Activated T-helper 1 cell treated with Interleukin-2 at 50 U/mL for 16 hours (primary cell): ENCODE data around the gene RAB37.

Source experiments
- DNase-seq: peaks from one replicate; pipeline ENCODE4 v3.0.0-alpha.2; 2020; ENCODE audit warnings: low read depth

Gene RAB37, protein sequence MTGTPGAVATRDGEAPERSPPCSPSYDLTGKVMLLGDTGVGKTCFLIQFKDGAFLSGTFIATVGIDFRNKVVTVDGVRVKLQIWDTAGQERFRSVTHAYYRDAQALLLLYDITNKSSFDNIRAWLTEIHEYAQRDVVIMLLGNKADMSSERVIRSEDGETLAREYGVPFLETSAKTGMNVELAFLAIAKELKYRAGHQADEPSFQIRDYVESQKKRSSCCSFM

DNA sequence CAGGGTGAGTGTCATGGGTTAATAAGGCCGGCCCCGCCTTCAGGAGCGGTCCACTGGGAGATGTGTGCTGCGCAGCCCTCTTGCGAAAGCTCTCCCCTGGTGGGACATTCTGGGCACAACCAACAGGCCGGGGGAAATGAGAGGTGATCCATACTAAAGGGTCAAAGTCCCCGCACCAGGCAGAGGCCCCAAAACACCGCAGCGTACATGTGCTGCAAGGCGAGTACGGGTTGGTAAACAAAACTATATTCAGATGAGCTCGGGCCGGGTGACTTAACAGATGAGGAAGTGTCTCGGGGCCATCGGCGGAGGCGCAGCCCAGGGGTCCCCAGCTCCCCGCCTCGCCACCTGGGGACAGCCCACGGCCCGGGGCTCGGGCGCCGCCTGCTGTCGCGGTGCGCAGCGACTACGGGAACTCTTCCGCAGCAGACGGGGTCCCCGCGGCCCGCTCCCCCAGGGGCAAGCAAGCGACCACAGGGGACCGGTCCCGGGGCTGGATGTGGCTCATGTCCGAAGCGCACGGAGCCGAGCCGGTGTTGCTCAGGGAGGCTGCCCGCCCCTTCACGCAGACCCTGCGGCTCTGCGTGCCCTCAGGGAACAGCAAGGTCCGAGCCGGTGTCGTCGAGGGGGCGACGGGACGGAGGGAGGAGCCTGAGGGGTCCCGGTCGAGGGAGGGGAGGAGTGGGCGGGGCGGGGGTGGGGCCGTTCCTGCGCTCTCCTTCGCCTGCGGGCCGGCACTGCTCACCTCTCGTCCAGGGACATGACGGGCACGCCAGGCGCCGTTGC, at the start of gene RAB37:
Gene RAB37 (plus strand): TSS at position 744 of the 786 bp plus-strand sequence. CDS start 17 bp downstream, at position 761.
- DNase-seq = peak; percentile 31

DNA sequence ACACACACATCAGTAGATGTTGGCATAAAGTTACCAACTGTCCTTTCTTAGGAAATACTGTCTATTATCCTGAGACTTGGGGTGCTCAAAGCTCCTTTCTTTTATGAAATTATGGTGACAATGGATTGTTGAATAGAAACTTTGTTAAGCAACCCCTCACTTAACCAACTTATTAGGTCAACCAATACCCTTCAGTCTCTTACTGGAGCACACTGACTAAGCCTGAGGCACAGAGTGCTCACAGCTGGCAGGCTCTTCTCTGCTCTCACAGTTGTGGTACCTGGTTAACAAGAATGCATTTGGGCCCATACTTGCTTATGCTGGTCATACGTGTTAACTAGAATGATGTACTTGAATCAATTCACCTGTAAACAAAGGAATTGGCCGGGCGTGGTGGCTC, 49.2 kb upstream of the RAB37 start:
- no peak for DNase-seq

DNA sequence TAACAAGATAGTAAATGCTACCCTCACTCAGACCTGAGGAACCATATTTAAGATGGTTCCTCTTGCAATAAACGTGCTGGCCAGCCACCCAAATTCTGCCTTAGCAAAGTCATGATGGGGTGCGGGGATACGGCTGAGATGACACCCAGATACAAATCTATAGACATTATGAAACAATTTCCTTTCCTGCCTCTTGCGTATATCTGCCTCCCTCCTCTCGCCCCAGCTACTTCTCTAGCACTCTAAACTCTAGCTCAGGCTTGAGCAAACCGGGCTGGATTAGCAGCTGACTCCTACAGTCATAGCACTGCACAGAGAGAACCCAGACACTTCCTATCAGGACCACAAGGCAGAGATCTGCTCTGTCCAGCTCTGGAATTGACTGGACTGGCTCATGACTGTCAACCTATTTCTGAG, 46.6 kb upstream of the RAB37 start:
- no peak for DNase-seq

DNA sequence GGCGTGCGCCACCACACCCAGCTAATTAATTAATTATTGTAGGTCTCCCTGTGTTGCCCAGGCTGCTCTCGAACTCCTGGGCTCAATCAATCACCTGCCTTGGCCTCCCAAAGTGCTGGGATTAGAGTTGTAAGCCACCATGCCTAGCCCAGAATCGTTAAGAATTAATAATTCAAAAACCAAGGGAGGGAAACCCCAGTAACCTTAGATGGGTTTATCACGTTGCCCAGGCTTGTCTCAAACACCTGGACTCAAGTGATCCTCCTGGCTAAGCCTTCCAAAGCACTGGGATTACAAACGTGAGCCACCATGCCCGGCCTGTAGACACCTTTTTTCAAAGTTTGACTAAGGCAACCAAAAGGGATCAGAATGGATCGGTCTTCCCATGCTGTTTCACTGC, 45.9 kb upstream of the RAB37 start:
- DNase-seq = no peak

DNA sequence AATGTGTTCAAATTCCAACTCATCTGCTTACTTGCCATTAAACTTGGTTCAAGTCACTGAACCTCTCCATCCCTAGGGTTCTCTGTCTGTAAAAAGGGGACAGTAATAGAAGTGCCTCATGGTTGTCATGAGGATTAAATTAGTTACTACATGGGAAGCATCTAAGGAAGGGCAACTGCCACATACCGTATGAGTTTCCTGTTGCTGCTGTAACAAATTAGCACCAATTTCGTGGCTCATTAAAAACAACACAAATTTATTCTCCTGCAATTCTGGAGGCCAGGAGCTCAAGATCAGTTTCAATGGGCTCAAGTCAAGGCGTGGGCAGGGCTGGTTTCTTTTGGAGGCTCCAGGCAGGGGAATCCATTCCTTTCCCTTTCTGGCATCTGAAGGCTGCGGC, 43.0 kb upstream of the RAB37 start:
- DNase-seq = no peak

DNA sequence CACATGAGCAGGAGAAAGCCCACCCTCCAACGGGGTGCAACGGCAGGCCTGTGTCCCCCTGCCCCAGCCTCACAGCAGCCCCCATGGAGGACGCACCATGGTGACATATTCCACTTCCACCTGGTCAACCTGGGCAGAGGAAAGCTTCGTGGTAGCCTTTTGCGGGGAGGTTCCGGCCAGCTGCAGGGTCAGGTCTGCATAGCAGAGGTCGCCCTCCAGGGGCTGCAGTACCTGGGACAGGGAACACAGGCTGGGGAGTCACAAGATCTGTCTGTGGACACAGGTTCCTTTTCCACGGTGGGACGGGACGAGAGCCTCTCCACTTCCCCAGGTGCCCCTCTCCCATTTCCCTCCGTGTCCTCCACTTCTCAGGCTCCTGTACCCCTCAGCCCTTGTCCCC, 41.4 kb upstream of the RAB37 start:
- no peak for DNase-seq

DNA sequence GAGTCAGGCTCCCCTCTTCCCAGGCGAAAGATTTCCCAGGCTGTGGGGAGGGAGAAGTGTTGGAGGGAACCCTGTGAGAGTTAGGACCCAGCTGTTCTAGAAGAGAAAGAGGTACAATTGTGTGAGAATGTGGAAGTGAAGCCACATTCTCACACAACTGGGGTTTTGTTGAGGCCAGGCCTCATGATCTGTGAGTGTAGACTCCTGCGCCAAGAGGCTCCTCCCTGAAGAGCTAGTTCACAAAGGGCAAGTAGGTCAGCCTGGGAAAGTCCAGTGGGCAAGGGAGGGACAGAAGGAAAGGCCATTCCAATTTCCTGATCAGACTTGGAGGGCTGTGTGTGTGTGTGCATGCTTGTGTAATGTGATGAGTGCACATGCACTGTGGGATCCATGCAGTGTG, 39.5 kb upstream of the RAB37 start:
- DNase-seq = no peak

DNA sequence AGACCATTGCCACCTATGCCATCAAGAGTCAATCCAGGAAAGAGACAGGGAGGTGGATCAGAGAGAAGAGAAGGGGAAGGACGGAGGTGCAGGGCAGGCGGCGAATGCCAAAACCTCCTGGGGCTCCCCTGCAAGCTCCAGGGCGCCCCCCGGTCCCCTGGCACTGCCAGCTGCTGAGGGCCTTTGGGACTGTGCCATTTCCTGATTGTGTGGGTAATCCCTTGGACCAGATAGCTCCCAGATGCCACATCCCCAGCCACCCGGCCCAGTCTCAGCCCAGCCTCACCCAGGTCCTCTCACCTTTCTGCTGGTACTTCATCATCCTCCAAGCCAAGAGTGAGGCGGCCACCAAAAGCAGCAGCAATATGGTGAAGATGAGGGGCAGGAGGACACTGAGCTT, 39.0 kb upstream of the RAB37 start:
- no peak for DNase-seq

DNA sequence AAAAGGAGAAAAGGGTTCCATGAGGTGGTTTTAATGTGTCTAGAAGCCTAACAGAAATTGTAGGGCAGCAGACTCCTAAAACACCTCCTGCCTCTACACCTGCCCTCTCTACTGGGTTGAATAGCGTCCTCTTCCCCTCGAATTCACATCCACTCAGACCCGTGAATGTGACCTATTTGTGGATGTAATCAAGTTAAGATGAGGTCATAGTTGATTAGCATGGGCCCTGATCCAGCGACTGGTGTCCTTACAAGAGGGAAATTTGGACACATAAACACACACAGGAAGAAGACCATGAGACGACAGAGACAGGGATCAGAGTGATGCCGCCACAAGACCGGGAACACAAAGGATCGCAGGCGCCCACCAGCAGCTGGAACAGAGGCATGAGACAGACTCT, 37.8 kb upstream of the RAB37 start:
- DNase-seq = no peak

DNA sequence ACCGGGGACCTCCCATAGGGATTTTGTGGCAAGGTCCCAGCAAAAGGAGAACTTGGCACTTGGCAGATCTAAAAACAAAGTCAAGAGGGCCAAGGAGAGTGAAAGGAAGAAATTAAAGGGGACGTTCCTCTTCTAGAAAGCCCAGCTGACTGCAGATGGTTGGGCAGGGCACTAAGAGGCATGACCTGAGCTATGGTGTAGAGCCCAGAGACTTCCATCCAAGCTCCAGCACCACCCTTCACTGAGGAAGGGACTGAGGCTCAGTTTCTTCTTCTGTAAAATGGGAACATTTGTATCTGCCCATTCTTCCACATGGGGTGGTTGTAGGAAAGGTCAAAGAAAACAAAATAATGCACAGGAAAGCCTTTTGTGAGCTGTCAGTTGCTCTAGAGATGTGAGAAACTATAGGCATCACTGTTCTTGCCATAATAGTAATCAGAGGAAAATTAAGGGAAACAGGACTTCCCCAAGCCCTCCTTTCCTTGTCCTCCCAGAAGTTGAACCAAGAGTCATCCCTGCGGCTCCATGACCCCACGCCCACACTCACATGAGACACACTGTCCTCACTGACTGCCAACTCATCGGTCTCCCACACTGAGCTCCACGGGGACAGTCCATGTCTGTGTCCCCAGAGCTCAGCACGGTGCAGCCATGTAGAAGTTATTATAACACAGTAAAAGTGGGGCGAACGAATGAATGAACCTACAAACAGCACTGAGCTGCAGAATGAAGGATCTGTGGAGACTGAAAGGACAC, 34.8 kb upstream of the RAB37 start:
- DNase-seq = no peak

DNA sequence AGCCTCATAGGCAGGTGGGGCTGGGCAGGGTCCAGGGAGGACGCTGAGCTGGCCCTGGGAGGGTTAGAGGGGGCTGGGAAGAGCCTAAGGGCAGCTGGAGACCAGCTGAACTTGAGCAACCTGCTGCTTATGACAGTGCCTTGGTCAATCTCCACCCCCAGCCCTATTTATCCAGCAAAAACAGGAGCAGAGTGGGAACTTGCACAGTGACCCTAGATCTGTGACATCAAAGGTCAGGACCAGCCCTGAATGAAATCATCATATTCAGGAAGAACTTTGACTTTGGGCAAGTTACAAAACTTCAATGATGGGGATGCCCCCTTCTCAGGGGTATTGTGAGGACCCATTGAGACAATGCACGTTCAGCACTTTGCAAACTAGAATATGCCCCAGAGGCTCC, 33.7 kb upstream of the RAB37 start:
- no peak for DNase-seq

DNA sequence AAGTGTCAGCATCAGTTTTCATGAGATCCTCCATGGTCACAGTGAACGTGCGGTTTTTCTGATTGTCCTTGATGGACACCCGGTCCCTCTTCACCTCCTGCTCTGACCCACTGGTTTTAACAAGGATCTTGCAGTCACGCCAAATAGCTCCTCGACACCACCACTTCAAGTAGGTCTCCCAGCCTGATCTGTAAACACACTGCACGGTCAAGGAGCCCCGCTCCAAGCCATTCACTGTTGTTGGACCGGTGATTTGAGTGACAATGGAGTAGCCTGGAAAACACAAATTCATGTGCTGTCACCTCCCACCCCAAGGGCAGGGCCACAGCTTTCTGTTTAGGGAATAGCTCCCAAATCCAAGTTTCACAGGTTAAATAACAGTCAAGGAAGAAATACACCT, 32.5 kb upstream of the RAB37 start:
- DNase-seq = no peak

DNA sequence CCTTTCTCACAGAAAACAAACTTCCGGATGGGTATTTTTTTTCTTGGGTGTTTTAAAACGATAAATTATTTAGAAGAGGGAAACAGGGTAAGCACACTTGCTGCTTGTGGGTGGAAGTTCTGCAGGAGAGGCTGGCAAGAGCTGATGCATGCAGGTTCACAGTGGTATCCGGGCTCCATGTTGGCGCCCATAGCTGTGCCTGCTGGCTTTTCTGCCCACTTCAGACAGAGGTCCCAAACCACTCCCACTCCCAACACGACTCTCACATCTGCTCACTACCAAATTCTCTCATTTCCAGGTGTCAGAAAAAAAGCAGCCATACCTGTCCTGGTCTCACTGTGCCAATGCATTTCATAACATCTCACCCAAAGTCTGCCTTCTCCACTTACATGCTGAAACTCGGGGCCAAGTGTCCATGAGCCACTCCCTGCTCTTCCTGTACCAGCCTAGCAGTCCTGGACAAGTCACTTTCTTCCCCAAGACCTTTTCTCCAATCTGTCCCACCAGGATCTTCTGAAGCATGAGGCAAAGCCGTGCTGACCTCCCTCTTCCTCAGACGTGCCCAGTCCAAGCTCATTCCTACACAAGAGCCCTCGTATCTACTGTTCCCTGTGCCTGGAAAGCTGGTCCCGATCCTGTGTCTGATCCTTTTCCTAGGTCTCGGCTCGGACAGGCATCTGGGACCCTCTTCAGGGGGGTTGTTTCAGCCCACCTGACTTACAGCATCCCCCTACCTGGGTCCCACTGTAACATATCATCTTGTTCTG, 25.8 kb upstream of the RAB37 start:
- DNase-seq = no peak

DNA sequence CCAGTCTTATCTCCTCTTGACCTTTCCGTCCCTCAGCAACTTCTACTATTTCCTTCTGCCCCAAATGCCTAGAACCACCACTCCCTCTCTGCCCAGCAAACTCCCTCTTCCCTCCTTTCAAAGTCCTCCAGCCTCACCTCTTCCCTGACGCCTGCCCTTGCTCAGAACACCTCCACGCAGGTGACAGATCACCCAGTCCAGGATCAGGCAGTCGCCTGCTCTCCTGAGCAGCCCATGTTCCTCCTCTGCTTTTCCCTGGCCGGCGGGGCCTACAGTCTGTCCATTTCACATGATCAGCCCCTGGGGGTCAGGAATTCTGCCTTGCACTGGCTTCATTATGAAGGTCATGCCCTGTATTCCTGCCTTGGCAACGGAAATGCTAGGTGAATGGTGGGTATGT, 24.8 kb upstream of the RAB37 start:
- no peak for DNase-seq

DNA sequence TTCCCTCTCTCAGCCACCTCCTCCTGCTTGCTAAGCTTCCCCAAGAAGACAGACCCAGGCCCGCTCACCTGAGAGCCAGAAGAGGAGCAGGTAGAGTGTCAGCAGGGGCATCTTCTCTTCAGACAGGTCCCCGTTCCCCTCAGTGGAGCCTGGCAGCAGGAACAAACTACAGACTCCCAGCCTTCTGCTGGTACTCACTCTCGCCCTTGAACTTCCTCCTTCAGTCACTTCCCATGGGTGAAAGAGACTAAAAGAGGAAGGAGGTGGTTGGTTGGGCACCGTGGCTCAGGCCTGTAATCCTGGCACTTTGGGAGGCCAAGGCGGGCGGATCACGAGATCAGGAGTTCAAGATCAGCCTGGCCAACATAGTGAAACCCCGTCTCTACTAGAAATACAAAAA, 24.3 kb upstream of the RAB37 start, which contains the start of gene CD300LF:
Gene CD300LF (minus strand): TSS at position 168 of the 400 bp plus-strand sequence. CDS start 57 bp downstream, at position 111.
- DNase-seq = no peak

DNA sequence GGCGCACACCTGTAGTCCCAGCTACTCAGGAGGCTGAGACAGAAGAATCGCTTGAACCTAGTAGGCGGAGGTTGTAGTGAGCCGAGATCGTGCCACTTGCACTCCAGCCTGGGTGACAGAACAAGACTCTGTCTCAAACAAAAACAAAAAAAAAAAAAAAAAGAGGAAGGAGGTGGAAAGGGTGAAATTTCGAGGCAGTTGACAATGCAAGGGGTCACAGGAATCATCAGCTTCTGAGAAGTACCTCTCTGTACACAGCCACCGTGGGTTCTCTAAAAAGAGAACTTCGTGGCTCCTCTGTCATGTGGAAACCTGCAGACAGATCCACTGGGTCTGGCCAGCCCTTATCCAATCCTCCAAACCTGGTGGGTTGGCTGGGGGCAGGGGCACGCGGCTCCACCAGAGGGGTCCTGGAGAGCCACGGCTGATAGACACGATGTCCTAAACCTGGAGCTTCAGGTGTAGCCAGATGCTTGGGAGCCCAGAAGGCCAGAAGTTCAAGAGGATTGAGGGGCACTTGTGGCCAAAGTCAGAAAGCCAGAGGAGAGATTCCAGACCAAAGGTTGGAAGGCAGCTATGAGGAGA, 23.8 kb upstream of the RAB37 start:
- DNase-seq = no peak

DNA sequence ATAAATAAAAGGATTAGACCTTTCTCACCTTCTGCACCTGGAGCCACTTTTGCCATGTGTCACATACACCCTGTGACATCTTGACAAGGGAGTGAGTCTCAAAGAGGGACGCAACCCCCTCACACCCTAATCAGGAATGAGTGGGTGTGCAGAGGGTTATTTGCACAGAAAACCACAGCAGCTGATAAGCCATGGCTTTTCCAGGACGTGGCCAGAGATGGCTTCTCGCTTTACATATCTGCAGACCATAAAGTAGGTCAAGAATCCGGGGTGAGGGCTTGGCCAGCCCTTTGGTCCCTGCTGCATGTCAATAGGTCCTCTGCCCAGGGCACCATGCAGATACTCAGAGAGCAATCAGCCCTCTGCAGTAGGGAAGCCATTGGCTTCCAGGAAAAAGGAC, 21.9 kb upstream of the RAB37 start:
- DNase-seq = no peak

DNA sequence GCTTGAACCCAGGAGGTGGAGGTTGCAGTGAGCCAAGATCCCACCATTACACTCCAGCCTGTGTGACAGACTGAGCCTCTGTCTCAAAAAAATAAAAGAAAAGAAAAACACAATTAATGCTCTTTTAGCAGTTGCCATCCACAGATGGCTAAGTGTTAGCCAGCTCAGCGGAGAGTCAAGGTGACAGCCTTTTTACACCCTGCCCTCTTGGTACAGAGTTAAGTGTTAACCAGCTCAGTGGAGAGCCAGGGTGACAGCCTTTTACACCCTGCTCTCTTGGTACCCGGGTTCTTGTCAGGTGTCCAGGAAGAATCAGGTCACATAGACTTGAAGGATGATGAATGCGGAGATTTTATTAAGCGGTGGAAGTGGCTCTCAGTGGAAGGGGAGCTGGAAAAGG, 16.6 kb upstream of the RAB37 start:
- no peak for DNase-seq

DNA sequence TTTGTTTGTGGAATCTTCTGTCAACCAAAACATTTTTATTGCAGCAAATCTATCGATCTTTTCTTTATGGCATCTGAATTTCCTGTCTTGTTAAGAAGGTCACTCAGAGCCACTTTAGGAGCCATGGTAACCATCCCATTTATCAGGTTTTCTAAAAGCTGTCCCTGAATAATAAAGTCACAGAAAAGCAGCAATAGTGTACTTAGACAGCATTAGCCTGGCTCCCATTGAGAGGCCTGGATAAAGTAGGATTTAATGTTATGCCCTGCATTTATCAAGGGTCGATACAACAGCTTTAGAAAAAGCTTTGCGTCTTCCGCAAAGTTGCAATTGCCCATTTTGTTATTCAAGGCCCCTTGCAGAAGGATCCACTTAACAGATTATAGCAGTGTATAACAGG, 14.3 kb upstream of the RAB37 start:
- DNase-seq = no peak

DNA sequence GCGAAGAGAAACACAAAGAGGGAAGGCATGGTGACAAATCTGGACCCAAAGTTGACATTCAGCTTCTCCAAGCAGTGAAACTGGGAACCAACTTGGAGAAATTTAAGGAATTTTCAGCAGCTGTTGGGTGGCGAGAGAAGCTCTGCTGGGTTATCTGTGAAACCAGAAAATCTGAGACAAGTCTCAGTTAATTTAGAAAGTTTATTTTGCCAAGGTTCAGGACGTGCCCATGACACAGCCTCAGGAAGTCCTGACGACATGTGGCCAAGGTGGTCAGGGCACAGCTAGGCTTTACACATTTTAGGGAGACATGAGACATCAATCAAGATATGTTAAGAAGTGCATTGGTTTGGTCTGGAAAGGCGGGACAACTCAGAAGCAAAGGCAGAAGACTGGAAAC, 13.2 kb upstream of the RAB37 start:
- no peak for DNase-seq

DNA sequence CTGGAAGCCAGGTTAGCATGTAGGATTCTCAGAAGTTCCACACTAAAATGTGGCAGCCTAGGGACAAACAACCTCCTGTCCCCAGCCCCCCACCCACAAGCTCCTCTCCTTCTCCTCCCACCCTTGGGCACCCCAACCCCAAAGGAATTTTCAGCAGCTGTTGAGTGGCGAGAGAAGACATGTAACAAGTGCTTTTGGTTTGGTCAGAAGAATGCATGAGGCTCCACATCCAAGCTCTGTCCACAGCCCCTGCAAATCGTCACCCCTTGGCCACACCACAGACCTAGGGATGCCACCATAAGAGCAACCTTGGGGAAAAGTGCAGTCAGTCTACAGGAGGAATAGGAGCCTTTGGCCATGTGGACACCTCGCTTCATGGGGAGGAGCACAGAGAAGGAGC, 11.9 kb upstream of the RAB37 start:
- no peak for DNase-seq
